ENCODE measurements around the gene TMEM98.

The TMEM98 gene

DNA sequence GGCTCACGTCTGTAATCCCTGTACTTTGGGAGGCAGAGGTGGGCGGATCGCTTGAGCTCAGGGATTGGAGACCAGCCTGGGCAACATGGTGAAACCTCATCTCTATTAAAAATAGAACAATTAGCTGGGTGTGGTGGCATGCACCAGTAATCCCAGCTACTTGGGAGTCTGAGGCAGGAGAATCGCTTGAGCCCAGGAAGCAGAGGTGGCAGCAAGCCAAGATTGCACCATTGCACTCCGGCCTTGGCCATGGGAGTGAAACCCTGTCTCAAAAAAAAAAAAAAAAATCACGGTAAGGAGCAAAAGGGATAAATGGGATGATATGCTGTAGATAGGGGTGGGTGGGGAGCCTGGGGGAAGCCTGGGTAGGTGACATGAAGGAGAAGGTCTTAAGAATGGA, 20.4 kb upstream of the TMEM98 start:
- TF ChIP-seq, protein P1, sequence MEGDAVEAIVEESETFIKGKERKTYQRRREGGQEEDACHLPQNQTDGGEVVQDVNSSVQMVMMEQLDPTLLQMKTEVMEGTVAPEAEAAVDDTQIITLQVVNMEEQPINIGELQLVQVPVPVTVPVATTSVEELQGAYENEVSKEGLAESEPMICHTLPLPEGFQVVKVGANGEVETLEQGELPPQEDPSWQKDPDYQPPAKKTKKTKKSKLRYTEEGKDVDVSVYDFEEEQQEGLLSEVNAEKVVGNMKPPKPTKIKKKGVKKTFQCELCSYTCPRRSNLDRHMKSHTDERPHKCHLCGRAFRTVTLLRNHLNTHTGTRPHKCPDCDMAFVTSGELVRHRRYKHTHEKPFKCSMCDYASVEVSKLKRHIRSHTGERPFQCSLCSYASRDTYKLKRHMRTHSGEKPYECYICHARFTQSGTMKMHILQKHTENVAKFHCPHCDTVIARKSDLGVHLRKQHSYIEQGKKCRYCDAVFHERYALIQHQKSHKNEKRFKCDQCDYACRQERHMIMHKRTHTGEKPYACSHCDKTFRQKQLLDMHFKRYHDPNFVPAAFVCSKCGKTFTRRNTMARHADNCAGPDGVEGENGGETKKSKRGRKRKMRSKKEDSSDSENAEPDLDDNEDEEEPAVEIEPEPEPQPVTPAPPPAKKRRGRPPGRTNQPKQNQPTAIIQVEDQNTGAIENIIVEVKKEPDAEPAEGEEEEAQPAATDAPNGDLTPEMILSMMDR (IDR thresholded peaks at IDR 0.05; ENCODE audit: low read depth, low read length), result no peak
- H3K4me3 ChIP-seq (ENCODE audit: low read depth, low read length), result no peak overlapping the region

DNA sequence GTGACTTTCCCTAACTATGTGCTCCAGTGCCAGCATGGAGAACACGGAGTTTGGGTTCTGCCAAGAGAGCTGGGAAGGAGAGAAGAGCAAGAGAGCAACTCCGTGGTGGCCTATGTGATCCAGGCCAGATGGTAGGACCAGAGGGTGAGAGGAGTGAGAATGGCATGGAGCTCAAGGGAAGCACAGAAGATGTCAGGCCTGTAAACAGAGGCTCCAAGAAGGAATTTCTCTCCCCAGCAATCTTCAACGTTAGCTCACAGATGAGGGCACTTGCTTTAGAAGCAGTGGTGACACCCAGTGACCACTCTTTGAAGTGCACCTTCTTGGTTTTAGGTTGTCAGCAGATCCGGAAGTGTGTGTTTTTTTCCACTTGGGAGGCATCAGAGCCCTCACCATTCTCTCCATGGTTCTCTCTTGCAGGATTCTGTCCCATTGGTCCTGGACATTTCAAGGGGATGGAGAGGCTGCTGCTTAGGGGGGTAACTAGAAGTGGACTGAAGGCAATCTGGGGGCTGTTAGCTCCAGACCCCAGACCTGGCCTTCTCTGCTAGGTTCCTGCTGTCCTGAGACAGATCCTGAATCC, 18.1 kb upstream of the TMEM98 start:
- TF ChIP-seq, protein P1 (IDR thresholded peaks at IDR 0.05; ENCODE audit: low read depth, low read length), result peak; percentile 81

DNA sequence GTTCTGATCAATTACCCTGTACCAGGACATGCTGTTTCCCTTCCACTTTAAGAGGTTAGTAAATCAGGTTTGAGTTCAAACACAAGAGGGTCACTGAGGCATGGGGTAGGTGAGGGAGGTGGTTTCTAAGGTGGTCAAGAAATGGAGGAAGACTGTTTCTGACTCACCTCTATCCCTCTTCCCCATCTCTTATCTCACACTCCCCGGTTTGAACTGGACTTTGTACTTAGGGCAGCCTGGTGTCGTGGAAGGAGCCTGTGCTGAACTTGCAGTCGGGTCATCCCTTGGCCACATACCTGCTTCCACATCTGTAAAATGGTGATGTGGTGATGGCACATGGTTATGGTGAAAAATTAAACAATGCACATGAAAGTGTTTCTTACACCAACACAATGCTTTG, 17.2 kb upstream of the TMEM98 start:
- TF ChIP-seq, protein P1 (IDR thresholded peaks at IDR 0.05; ENCODE audit: low read depth, low read length), result no peak
- no peak overlapping the region for H3K4me3 ChIP-seq (ENCODE audit: low read depth, low read length)

More for the DNA sequence above, 18.1 kb upstream of the TMEM98 start:
- no peak overlapping the region for H3K4me3 ChIP-seq (ENCODE audit: low read depth, low read length)

DNA sequence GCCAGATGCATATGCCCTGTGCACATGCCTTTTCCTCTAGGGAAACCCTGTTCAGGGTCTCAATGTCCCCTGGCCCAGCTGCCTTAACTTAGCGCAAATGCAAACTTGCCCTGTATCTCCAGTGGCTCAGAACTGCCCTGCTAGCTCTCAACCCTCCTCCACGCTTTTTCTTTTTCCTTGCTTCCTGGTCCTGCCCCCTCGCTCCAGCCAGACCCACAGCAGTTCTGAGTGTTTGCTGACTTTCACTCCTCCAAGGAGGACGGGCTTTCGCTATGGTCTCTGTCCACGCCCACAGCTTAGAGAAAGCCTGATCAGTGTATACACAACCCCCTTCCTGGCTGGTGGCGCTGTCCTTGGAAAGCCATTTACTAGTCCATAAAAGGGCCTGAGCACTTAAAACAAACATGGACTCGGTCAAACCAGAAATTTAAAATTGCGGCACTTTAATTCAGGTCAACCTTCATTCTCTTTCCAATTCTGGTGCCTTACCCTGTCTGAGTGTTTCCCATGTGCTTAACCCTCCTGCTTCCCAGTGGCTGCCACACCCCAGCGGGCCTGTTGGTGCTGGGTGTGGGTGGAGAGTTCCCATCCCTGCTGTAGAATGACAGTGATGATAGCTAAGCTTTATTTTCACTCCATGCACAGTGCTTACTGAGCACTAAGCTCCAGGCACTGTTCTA, 15.6 kb upstream of the TMEM98 start:
- H3K4me3 ChIP-seq (ENCODE audit: low read depth, low read length), result no peak overlapping the region
- TF ChIP-seq, protein P1 (IDR thresholded peaks at IDR 0.05; ENCODE audit: low read depth, low read length), result 0 out of 2 replicates have a peak, but pooled peaks have one; percentile 3

DNA sequence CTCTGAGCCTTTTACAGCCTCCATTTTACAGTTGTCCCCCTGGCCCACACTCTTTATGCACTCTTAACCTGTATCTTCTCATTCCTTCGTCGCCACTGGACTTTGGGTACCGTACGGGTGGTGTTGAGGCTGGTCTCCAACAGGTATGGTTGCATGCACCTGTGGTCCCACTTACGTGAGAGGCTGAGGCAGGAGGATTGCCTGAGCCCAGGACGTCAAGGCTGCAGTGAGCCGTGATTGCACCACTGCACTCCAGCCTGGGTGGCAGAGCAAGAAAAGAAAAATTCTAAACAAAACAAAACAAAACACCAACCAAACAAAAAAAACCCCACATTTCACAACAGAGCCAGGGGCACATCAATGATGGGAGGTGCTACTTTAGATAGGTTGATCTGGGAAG, 14.4 kb upstream of the TMEM98 start:
- TF ChIP-seq, protein P1 (IDR thresholded peaks at IDR 0.05; ENCODE audit: low read depth, low read length), result no peak
- H3K4me3 ChIP-seq (ENCODE audit: low read depth, low read length), result no peak overlapping the region

DNA sequence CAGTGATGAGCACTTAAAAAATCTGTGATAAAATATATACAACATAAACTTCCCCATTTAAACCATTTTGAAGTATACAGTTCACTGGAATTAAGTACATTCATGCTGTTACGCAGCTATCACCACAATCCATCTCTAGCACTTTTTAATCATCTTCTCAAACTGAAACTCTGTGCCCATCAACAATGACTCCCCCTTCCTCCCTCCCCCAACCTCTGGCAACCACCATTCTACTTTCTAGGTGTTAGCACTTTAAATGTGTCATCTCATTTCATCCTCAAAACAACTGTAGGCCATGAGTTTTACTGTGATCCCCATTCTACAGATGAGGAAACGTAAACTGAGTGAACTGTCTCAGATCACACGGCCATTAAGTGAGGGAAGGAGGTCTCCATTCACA, 13.8 kb upstream of the TMEM98 start:
- TF ChIP-seq, protein P1 (IDR thresholded peaks at IDR 0.05; ENCODE audit: low read depth, low read length), result no peak
- H3K4me3 ChIP-seq (ENCODE audit: low read depth, low read length), result no peak overlapping the region

DNA sequence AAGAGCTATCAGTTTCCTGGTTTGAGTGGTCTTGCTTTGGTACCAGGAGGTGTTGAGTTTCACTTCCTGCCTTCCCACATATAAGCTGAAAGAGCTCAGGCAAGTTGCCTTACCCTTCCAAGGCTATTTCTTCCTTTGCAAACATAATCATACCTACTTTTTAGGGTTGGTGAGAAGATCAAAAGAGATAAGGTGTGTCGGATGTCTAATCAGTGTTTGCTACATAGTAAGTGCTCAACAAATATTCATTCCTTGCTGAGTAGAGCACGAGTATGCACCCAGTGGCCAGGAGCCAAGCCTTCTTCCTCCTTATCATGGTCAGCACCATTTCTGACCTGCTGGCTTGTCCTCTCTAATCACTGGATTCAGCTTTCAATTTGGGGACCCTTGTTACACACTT, 12.7 kb upstream of the TMEM98 start:
- H3K4me3 ChIP-seq (ENCODE audit: low read depth, low read length), result no peak overlapping the region
- TF ChIP-seq, protein P1 (IDR thresholded peaks at IDR 0.05; ENCODE audit: low read depth, low read length), result no peak

Data from WI38 (cell line).